ENCODE results near the gene RHEX.

The RHEX gene

GRCh38 chr1:206116191-206116872 lies 63.4 kb downstream of the RHEX start:
- no peak for DNase-seq (ENCODE audit: low read depth in 2 of 2)

- no peak for DNase-seq (ENCODE audit: low read depth in 2 of 2)
These were observed 63.8 kb downstream of the RHEX start for GRCh38 chr1:206116873-206117150.

GRCh38 chr1:206117151-206117948 lies 64.4 kb downstream of the RHEX start, which contains the start of gene AVPR1B:
Gene AVPR1B (minus strand): TSS chr1:206117388. CDS start chr1:206116890, 498 bp downstream.
- DNase-seq (ENCODE audit: low read depth in 2 of 2) = no peak

- no peak for DNase-seq (ENCODE audit: low read depth in 2 of 2)
These were observed 67.4 kb downstream of the RHEX start for GRCh38 chr1:206120406-206120805.

GRCh38 chr1:206121269-206121668 lies 68.3 kb downstream of the RHEX start:
- DNase-seq (ENCODE audit: low read depth in 2 of 2) = no peak

- no peak for DNase-seq (ENCODE audit: low read depth in 2 of 2)
These were observed 69.7 kb downstream of the RHEX start for GRCh38 chr1:206122686-206123085.

- no peak for DNase-seq (ENCODE audit: low read depth in 2 of 2)
These were observed 72.4 kb downstream of the RHEX start for GRCh38 chr1:206125346-206125745.

GRCh38 chr1:206127336-206127735 lies 74.4 kb downstream of the RHEX start:
- no peak for DNase-seq (ENCODE audit: low read depth in 2 of 2)

GRCh38 chr1:206128196-206128595 lies 75.2 kb downstream of the RHEX start:
- no peak for DNase-seq (ENCODE audit: low read depth in 2 of 2)

GRCh38 chr1:206131037-206131436 lies 78.1 kb downstream of the RHEX start:
- no peak for DNase-seq (ENCODE audit: low read depth in 2 of 2)

- no peak for DNase-seq (ENCODE audit: low read depth in 2 of 2)
These were observed 80.9 kb downstream of the RHEX start for GRCh38 chr1:206133751-206134415.

GRCh38 chr1:206135248-206135647 lies 82.3 kb downstream of the RHEX start:
- DNase-seq (ENCODE audit: low read depth in 2 of 2) = no peak

- DNase-seq (ENCODE audit: low read depth in 2 of 2) = no peak
These were observed 83.3 kb downstream of the RHEX start for GRCh38 chr1:206136241-206136640.

GRCh38 chr1:206142011-206142410 lies 89.0 kb downstream of the RHEX start:
- DNase-seq (ENCODE audit: low read depth in 2 of 2) = no peak

- DNase-seq (ENCODE audit: low read depth in 2 of 2) = no peak
These were observed 89.8 kb downstream of the RHEX start for GRCh38 chr1:206142770-206143169.

- DNase-seq (ENCODE audit: low read depth in 2 of 2) = no peak
These were observed 90.7 kb downstream of the RHEX start for GRCh38 chr1:206143537-206144172.

GRCh38 chr1:206144605-206145004 lies 91.6 kb downstream of the RHEX start:
- no peak for DNase-seq (ENCODE audit: low read depth in 2 of 2)

- no peak for DNase-seq (ENCODE audit: low read depth in 2 of 2)
These were observed 92.9 kb downstream of the RHEX start for GRCh38 chr1:206145771-206146290.
